ENCODE data around the gene LGALS7B. TPM values are rescaled to one million over a fixed set of nuclear protein-coding genes. Genes with fewer than 3 reads are reported as not detected.
"Not testable (repeated sequence)": the region's sequence is repeated elsewhere in the genome, so short reads cannot be mapped to it uniquely, and the experiment has no call there.

LGALS7B gene
- polyA plus RNA-seq, 3 donors: 1.4 TPM; not detected in 1

- DNase-seq (ENCODE audit: low read depth in 3 of 3, low spot score in 2 of 3): peak; percentile 40 to 60 (median 41)
Measured at GRCh38 chr19:38769635-38770211, 19.3 kb upstream of the LGALS7B start.

DNA sequence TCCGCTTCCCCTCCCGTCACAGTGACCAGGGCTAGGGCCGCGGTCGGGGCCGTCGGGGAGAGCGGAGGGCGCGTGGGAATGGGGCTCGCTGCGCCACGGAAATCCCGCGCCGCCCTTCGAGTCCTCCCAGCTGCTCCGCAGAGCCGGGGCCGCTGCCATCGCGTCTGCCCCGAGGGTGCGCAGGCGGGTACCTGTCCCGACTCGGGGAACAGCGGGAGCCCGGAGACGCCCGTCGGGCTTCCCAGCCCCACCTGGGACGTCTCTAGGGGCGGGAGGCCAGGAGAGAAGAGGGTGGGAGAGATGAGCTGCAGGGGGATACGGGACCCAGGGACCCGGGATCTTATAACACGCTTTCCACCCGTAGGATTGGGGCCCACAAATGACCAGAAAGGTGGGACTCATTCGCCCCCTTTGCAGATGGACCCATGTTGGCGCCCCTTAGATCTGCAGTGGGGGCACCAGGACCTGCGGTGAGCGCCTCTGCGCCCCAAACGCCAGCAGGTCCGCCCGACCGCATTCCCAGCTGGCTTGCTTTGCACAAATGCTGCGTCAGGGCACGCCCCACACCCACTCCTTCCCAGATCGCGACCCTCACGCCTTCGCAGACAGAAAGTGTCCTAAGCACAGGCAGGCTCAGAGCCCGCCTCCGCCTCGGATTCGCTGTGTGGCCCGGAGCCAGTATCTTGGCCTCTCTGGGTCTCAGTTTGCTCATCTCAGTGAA is 18.6 kb upstream of the LGALS7B start:
- not testable (repeated sequence) for DNase-seq (ENCODE audit: low read depth in 3 of 3, low spot score in 2 of 3)

GRCh38 chr19:38770949-38771275 is 18.1 kb upstream of the LGALS7B start:
- DNase-seq (ENCODE audit: low read depth in 3 of 3, low spot score in 2 of 3): not testable (repeated sequence)

- DNase-seq (ENCODE audit: low read depth in 3 of 3, low spot score in 2 of 3): not testable (repeated sequence)
Measured at GRCh38 chr19:38771569-38771968, 17.4 kb upstream of the LGALS7B start.

DNA sequence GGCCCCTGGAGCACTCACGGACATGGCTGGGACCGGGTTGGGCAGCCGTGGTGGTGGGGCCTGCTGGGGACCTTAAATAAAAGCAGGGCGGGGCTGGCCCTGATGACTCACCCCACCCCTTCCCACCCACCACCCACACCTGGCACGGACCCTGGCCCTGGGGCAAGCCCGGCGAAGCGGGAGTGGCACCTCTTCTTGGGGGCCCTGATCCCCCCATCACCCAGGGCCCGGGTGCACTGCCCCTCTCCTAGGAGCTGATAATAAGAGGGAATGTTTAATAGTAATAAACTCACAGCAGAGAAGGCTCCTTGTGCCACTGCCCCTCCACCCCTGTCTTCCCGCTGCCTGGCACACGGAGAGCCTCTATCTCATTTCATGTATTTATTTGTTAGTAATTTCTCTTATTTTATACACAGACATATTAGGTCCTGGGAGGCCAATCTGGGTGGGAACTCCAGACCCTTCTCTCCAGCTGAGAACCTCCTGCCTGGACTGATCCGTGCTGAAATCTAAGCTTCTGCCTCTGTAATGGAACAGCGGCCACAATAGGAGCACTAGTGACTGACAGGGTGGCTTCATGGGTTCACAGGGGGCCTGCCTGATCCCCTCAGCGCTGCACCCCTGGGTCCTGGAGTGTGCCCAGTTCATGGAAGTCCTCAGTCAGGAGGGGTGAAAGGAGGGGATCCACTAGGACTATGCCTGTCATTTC is 15.4 kb upstream of the LGALS7B start, which contains the start of gene LGALS7:
LGALS7 (minus strand) TSS at position 49 of the 709 bp plus-strand sequence; CDS start at position 24, 25 bp downstream.
- DNase-seq (ENCODE audit: low read depth in 3 of 3, low spot score in 2 of 3): no peak

DNA sequence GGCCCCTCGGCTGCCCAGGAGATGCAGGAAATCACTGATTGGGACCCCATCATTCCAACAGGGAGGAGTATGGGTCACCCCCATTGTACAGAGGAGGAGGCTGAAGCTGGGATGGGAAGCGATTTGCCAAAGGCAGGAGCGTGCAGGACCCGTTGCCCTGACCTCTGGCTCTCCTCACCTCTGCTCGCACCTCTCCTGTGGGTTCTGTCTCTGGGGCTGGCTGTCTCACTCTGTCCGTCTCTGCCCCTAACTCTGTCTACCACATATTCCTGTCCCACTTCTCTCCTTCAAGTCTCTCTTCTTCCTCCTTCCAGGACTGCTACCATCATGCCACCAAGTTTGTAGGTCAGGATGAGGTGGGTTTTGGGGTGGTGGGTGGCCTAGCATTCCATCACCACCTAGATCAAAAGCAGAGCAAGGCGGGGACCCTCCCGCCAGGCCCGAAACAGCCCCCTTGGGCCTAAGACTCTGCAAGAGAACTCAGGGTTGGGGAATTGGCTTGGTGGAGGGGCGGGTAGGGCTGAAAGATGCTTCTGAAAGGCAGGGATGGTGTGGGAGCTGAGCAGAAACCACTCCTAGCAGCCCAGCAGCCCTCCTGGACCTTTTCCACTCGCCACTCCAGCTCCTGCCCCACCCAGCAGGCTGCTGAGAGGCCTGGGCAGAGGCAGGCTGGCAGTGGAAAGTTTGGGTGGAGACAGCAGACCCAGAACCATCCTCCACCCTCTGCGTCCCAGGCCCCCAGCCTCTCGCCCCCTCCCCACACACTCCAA is 14.6 kb upstream of the LGALS7B start:
- no peak for DNase-seq (ENCODE audit: low read depth in 3 of 3, low spot score in 2 of 3)

GRCh38 chr19:38778733-38779132 is 10.3 kb upstream of the LGALS7B start:
- no peak for DNase-seq (ENCODE audit: low read depth in 3 of 3, low spot score in 2 of 3)

GRCh38 chr19:38780443-38780842 is 8.6 kb upstream of the LGALS7B start:
- DNase-seq (ENCODE audit: low read depth in 3 of 3, low spot score in 2 of 3): no peak

- no peak for DNase-seq (ENCODE audit: low read depth in 3 of 3, low spot score in 2 of 3)
Measured at GRCh38 chr19:38781058-38781457, 7.9 kb upstream of the LGALS7B start.

GRCh38 chr19:38782212-38782611 is 6.8 kb upstream of the LGALS7B start:
- DNase-seq (ENCODE audit: low read depth in 3 of 3, low spot score in 2 of 3): not testable (repeated sequence)

DNA sequence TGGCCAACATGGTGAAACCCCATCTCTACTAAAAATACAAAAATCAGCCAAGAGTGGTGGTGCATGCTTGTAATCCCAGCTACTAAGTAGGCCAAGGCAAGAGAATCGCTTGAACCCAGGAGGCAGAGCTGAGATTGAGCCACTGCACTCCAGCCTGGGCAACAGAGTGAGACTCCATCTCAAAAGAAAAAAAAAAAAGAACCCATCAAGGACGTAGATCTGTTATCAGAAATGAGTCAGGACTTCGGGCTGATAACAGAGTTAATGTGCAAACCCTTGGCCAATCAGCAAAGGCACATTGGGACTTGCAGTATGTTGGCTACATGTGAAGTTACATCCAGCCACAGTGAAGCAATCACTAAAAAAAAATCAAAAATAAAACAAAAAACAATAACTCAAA is 4.8 kb upstream of the LGALS7B start:
- DNase-seq (ENCODE audit: low read depth in 3 of 3, low spot score in 2 of 3): no peak

- DNase-seq (ENCODE audit: low read depth in 3 of 3, low spot score in 2 of 3): no peak
Measured at GRCh38 chr19:38785187-38785699, 3.8 kb upstream of the LGALS7B start.

DNA sequence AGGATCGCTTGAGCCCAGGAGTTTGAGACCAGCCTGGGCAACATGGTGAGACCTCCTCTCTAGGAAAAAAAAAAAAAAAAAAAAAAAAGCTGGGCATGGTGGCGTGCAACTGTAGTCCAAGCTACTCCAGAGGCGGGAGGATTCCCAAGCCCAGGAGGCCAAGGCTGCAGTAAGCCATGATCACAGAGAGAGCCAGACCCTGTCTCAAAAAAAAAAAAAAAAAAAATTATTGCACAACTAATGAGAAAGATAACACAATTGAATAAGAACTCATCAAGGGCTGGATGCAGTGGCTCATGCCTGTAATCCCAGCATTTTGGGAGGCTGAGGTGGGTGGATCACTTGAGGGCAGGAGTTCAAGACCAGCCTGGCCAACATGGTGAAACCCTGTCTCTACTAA is 2.9 kb upstream of the LGALS7B start:
- not testable (repeated sequence) for DNase-seq (ENCODE audit: low read depth in 3 of 3, low spot score in 2 of 3)

- no peak for DNase-seq (ENCODE audit: low read depth in 3 of 3, low spot score in 2 of 3)
Measured at GRCh38 chr19:38786572-38787265, 2.3 kb upstream of the LGALS7B start.

GRCh38 chr19:38790507-38791403 is 1.8 kb downstream of the LGALS7B start:
- not testable (repeated sequence) for DNase-seq (ENCODE audit: low read depth in 3 of 3, low spot score in 2 of 3)

- DNase-seq (ENCODE audit: low read depth in 3 of 3, low spot score in 2 of 3): not testable (repeated sequence)
Measured at GRCh38 chr19:38791451-38792064, 2.6 kb downstream of the LGALS7B start.

DNA sequence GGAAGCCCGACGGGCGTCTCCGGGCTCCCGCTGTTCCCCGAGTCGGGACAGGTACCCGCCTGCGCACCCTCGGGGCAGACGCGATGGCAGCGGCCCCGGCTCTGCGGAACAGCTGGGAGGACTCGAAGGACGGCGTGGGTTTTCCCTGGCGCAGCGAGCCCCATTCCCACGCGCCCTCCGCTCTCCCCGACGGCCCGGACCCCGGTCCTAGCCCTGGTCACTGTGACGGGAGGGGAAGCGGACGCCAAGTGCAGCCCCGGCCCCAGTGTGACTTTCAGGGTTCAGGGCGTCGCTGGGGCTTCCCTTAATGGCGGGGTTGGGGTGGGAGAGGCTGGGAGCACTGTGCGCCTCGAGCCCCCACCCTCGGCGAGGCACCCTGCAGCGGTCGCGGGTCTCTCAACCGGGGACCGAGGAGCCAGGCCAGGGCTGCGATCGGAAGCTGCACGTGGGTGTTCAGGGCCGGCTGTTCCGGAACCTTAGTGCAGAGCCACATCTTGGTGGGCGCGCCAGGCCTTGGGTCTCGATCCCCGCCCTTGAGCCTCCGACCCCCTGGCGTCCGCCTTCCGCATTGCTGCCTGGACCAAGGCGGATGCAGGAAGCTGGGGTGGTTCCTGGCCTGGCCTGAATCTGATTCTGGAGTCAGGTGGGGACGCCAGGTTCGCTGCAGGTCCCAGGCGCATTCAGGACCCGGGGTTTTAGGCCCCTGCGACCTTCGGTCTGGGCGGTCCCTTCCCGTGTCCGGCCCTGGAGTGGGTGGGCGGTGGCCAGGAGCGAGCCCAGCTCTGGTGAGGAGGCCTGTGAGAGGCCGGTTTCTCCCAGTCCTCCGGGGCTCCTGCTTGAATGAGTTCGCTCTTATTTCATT is 3.5 kb downstream of the LGALS7B start:
- no peak for DNase-seq (ENCODE audit: low read depth in 3 of 3, low spot score in 2 of 3)

- DNase-seq (ENCODE audit: low read depth in 3 of 3, low spot score in 2 of 3): no peak
Measured at GRCh38 chr19:38793177-38793576, 4.2 kb downstream of the LGALS7B start.
